Measurements from ENCODE around the gene FARP1. TPM values are rescaled to one million over a fixed set of nuclear protein-coding genes. Genes with fewer than 3 reads are reported as not detected.

The FARP1 gene
- total RNA-seq, 6 experiments from 2014 or later: 44.9 to 104 (median 80.0) TPM

- no peak overlapping the region for H3K27ac ChIP-seq
- H3K36me3 ChIP-seq: peaks cover 0 to 23% (median 6%) of the 10 kb centered on the region in 4 donors
- WGBS (ENCODE audit: insufficient coverage, low coverage, low lambda C conversion rate, missing lambda C conversion rate): 61% methylated on average over 6 of the region's 15 CpGs
- TF ChIP-seq CTCF (IDR thresholded peaks at IDR 0.05) (no peak), POLR2A (IDR thresholded peaks at IDR 0.05) (no peak)
- no peak overlapping the region for H3K4me3 ChIP-seq
- H3K27me3 ChIP-seq: no peaks in the 10 kb centered on the region
- ATAC-seq: peak in 2 of 4 donors; percentile 26 to 45
- H3K9me3 ChIP-seq: no peaks in the 10 kb centered on the region
- no peaks in the 10 kb centered on the region for H3K4me1 ChIP-seq
- intact Hi-C loops (cut with DNase I): no loop called here
- DNase-seq: no peak
These were observed 285.5 kb downstream of the FARP1 start for GRCh38 chr13:98428256-98428966.

GRCh38 chr13:98429081-98429480 is 286.2 kb downstream of the FARP1 start:
- no peaks in the 10 kb centered on the region for H3K4me1 ChIP-seq
- no peaks in the 10 kb centered on the region for H3K9me3 ChIP-seq
- peaks cover 0 to 23% (median 5%) of the 10 kb centered on the region in 4 donors for H3K36me3 ChIP-seq
- H3K27ac ChIP-seq: no peak overlapping the region
- DNase-seq (no peak), ATAC-seq (no peak)
- 70% methylated on average over 7 of the region's 10 CpGs for WGBS (ENCODE audit: insufficient coverage, low coverage, low lambda C conversion rate, missing lambda C conversion rate)
- intact Hi-C loops (cut with DNase I): no loop called here
- TF ChIP-seq POLR2A (IDR thresholded peaks at IDR 0.05) (no peak), CTCF (IDR thresholded peaks at IDR 0.05) (no peak)
- H3K4me3 ChIP-seq: no peak overlapping the region
- H3K27me3 ChIP-seq: no peaks in the 10 kb centered on the region

GRCh38 chr13:98429531-98429930 is 286.6 kb downstream of the FARP1 start:
- no peak for ATAC-seq
- no peaks in the 10 kb centered on the region for H3K9me3 ChIP-seq
- no peak for DNase-seq
- no peak for TF ChIP-seq CTCF (IDR thresholded peaks at IDR 0.05)
- TF ChIP-seq POLR2A (IDR thresholded peaks at IDR 0.05): no peak
- intact Hi-C loops (cut with DNase I): no loop called here
- WGBS (ENCODE audit: insufficient coverage, low coverage, low lambda C conversion rate, missing lambda C conversion rate): 92% methylated on average over 6 of the region's 7 CpGs
- no peaks in the 10 kb centered on the region for H3K27me3 ChIP-seq
- no peaks in the 10 kb centered on the region for H3K4me1 ChIP-seq
- no peak overlapping the region for H3K27ac ChIP-seq
- peaks cover 0 to 18% (median 5%) of the 10 kb centered on the region in 4 donors for H3K36me3 ChIP-seq
- no peak overlapping the region for H3K4me3 ChIP-seq

- DNase-seq (no peak), ATAC-seq (no peak)
- no peaks in the 10 kb centered on the region for H3K27me3 ChIP-seq
- no peak overlapping the region for H3K27ac ChIP-seq
- intact Hi-C loops (cut with DNase I): no loop called here
- 68% methylated on average over 11 of the region's 11 CpGs for WGBS (ENCODE audit: insufficient coverage, low coverage, low lambda C conversion rate, missing lambda C conversion rate)
- no peaks in the 10 kb centered on the region for H3K9me3 ChIP-seq
- H3K4me1 ChIP-seq: no peaks in the 10 kb centered on the region
- no peak overlapping the region for H3K4me3 ChIP-seq
- H3K36me3 ChIP-seq: peaks cover 0 to 14% (median 4%) of the 10 kb centered on the region in 4 donors
- TF ChIP-seq CTCF (IDR thresholded peaks at IDR 0.05) (no peak), POLR2A (IDR thresholded peaks at IDR 0.05) (no peak)
These were observed 287.3 kb downstream of the FARP1 start for GRCh38 chr13:98429977-98430736.
